Adrenal gland (tissue), 12 donors: ENCODE data around the gene U2AF1L4. TPM values are rescaled to one million over a fixed set of nuclear protein-coding genes. Genes with fewer than 3 reads are reported as not detected.
"Not testable (repeated sequence)": the region's sequence is repeated elsewhere in the genome, so short reads cannot be mapped to it uniquely, and the experiment has no call there.

Experiments used
- DNase-seq, 7 donors: peaks; one replicate each; pipeline ENCODE4 v3.0.0-alpha.2; 2019 to 2020
- H3K27ac ChIP-seq, 5 donors: fragments of 200-600 bp; sonication (generic) in 4 of 5; 1 replicate in 3 of 5; 2 replicates in 2 of 5; pipeline versions ENCODE4 v1.5.1 to v1.8.0; 2016 to 2020; ENCODE audit warnings: mild to moderate bottlenecking in 1 of 5
- H3K27me3 ChIP-seq: fragments of 200-600 bp; 2 replicates; pipeline ENCODE4 v1.8.0; 2021
- H3K36me3 ChIP-seq, 2 donors: fragments of 200-600 bp; replicated peaks in 1 of 2; 1 replicate in 1 of 2; 2 replicates in 1 of 2; pipeline versions ENCODE4 v1.5.1 to v1.8.0; 2018 to 2022
- H3K4me1 ChIP-seq, 2 donors: fragments of 200-600 bp; replicated peaks in 1 of 2; 1 replicate in 1 of 2; 2 replicates in 1 of 2; pipeline versions ENCODE4 v1.5.1 to v1.8.0; 2018 to 2021
- H3K4me3 ChIP-seq, 4 donors: fragments of 200-600 bp; sonication (generic) in 3 of 4; one replicate each; pipeline ENCODE4 v1.5.1; 2016 to 2018
- H3K9me3 ChIP-seq, 3 donors: fragments of 200-600 bp; sonication (generic) in 1 of 3; replicated peaks in 1 of 3; 1 replicate in 2 of 3; 2 replicates in 1 of 3; pipeline versions ENCODE4 v1.5.1 to v1.8.0; 2016 to 2021
- CTCF ChIP-seq, 6 experiments: fragments of 450-650 bp in 4 of 6; fragments of 200-600 bp in 2 of 6; sonication (generic) in 1 of 6; IDR thresholded peaks; 1 replicate in 5 of 6; 2 replicates in 1 of 6; pipeline versions ENCODE4 v1.5.1 to v1.8.0; 2016 to 2021; ENCODE audit warnings: antibody characterized with exemption in 6 of 6, mild to moderate bottlenecking in 2 of 6, moderate library complexity in 1 of 6
- POLR2A ChIP-seq, 2 donors: fragments of 450-650 bp; IDR thresholded peaks; one replicate each; pipeline ENCODE4 v1.6.1; 2017; ENCODE audit warnings: antibody characterized with exemption in 2 of 2, mild to moderate bottlenecking in 2 of 2, moderate library complexity in 1 of 2
- WGBS, 4 donors: extraction: QIAGEN DNeasy Blood & Tissue Kit in 2 of 4; methylation state at CpG; one replicate each; pipeline versions ENCODE4 v1.1.5 to v1.1.7; 2013 to 2017; 5-methylcytosine and 5-hydroxymethylcytosine counted together
- intact Hi-C, 2 donors: fragments of 100-400 bp; cut with DNase I; formaldehyde crosslinking; loops; one replicate each; pipeline versions ENCODE4 v1.14.1 to v1.15.0; 2022 to 2023
- polyA plus RNA-seq, 3 donors: library from polyadenylated mRNA; stranded (reverse); fragments of 200-250 nt in 2 of 3; fragments of 350-450 nt in 1 of 3; fragmentation: Illumina TruSeq in 1 of 3; extraction: RNeasy Lipid Tissue Mini Kit (QIAGEN cat#74804) in 1 of 3; gene quantifications; one replicate each; pipeline ENCODE4 v1.2.3, GENCODE V29; 2013 to 2014
- total RNA-seq, 9 donors: library from RNA; depleted of rRNA in 4 of 9; stranded (reverse); fragments of >200 nt in 4 of 9; fragments of 120-200 nt in 1 of 9; fragmentation: NEBNext Ultra II Directional in 1 of 9; extraction: Animal tissue kit (Norgen Biotek cat#: 25700) in 1 of 9; gene quantifications; one replicate each; pipeline versions ENCODE4 v1.1.0 to v1.2.4, GENCODE V29; 2013 to 2023
- donor health status: healthy with polysubstance abuse.
- donor health status: Bipolar disorder and iron deficiency.
- donor health status: DM: yes; HTN: yes; CAD: no.
- donor health status: DM: no; HTN: no; CAD: no.
- donor health status: DM: no; HTN: no; CAD: no.
- donor health status: DM: yes; HTN: yes; CAD: no.

U2AF1L4 gene
- total and polyA plus RNA-seq, 12 donors = 14.8 to 255 (median 32.8) TPM

- TF ChIP-seq CTCF (IDR thresholded peaks at IDR 0.05) (no peak), POLR2A (IDR thresholded peaks at IDR 0.05) (no peak)
- peak in 2 of 7 donors; percentile 5 to 26 for DNase-seq
Observed at GRCh38 chr19:35724560-35724959, 20.7 kb downstream of the U2AF1L4 start.

GRCh38 chr19:35724132-35724531 is 21.1 kb downstream of the U2AF1L4 start:
- peaks cover 0 to 92% of the 10 kb centered on the region in 2 donors for H3K36me3 ChIP-seq
- WGBS, 4 donors = 89 to 94% (median 90%) methylated on average over 7 of the region's 7 CpGs
- H3K4me3 ChIP-seq, intact Hi-C loops, H3K27ac ChIP-seq, H3K9me3 ChIP-seq, H3K27me3 ChIP-seq, DNase-seq: not testable (repeated sequence)
- H3K4me1 ChIP-seq = peaks cover 4 to 10% of the 10 kb centered on the region in 2 donors

More at GRCh38 chr19:35724560-35724959, 20.7 kb downstream of the U2AF1L4 start:
- H3K27me3 ChIP-seq = no peaks in the 10 kb centered on the region
- WGBS, 4 donors = 89 to 94% (median 91%) methylated on average over 5 to 12 of the region's 12 CpGs
- H3K36me3 ChIP-seq = peaks cover 0 to 96% of the 10 kb centered on the region in 2 donors
- no peaks in the 10 kb centered on the region for H3K9me3 ChIP-seq
- intact Hi-C loops = no loop called here
- no peak overlapping the region for H3K4me3 ChIP-seq
- no peak overlapping the region for H3K27ac ChIP-seq
- peaks cover under 1 to 6% of the 10 kb centered on the region in 2 donors for H3K4me1 ChIP-seq

- peak in 1 of 7 donors; percentile 4 for DNase-seq
- no peak overlapping the region for H3K4me3 ChIP-seq
- no peaks in the 10 kb centered on the region for H3K9me3 ChIP-seq
- intact Hi-C loops = no loop called here
- peaks cover 9 to 15% of the 10 kb centered on the region in 2 donors for H3K4me1 ChIP-seq
- peaks cover 0 to 87% of the 10 kb centered on the region in 2 donors for H3K36me3 ChIP-seq
- TF ChIP-seq POLR2A (IDR thresholded peaks at IDR 0.05) (no peak), CTCF (IDR thresholded peaks at IDR 0.05) (no peak)
- 90 to 95% (median 92%) methylated on average over 7 to 24 of the region's 24 CpGs for WGBS, 4 donors
- H3K27ac ChIP-seq = no peak overlapping the region
- H3K27me3 ChIP-seq = no peaks in the 10 kb centered on the region
Observed at GRCh38 chr19:35723671-35724070, 21.5 kb downstream of the U2AF1L4 start.

- Histone ChIP-seq H3K36me3 (peaks cover 0 to 80% of the 10 kb centered on the region in 2 donors), H3K27ac (no peak overlapping the region), H3K9me3 (no peaks in the 10 kb centered on the region), H3K4me1 (peaks cover 10 to 17% of the 10 kb centered on the region in 2 donors), H3K4me3 (no peak overlapping the region), H3K27me3 (no peaks in the 10 kb centered on the region)
- WGBS, 4 donors = 91 to 95% (median 92%) methylated on average over 11 to 16 of the region's 16 CpGs
- TF ChIP-seq POLR2A (IDR thresholded peaks at IDR 0.05) (no peak), CTCF (IDR thresholded peaks at IDR 0.05) (no peak)
- intact Hi-C loops = no loop called here
- DNase-seq = peak in 1 of 7 donors; percentile 6
Observed at GRCh38 chr19:35722897-35723296, 22.3 kb downstream of the U2AF1L4 start.

GRCh38 chr19:35722461-35722860 is 22.8 kb downstream of the U2AF1L4 start:
- no peak overlapping the region for H3K27ac ChIP-seq
- TF ChIP-seq POLR2A (IDR thresholded peaks at IDR 0.05) (no peak), CTCF (IDR thresholded peaks at IDR 0.05) (no peak)
- H3K36me3 ChIP-seq = peaks cover 0 to 75% of the 10 kb centered on the region in 2 donors
- 91 to 98% (median 95%) methylated on average over 7 to 14 of the region's 14 CpGs for whole genome bisulfite sequencing, 4 donors
- no peak overlapping the region for H3K4me3 ChIP-seq
- intact Hi-C loops = no loop called here
- H3K4me1 ChIP-seq = peaks cover 10 to 17% of the 10 kb centered on the region in 2 donors
- H3K27me3 ChIP-seq = no peaks in the 10 kb centered on the region
- peak in 2 of 7 donors; percentile 4 to 24 for DNase-seq
- H3K9me3 ChIP-seq = no peaks in the 10 kb centered on the region
